ENCODE measurements around the gene PRUNE2. TPM values are rescaled to one million over a fixed set of nuclear protein-coding genes. Genes with fewer than 3 reads are reported as not detected.

The PRUNE2 gene
- total and polyA plus RNA-seq, 2 of the 13 experiments (the other 11 are each of a cell fraction or from before 2014, with no cell fraction given): 0.02 TPM; not detected in 1

GRCh38 chr9:76608575-76609273 is 297.2 kb downstream of the PRUNE2 start:
- FAIRE-seq: no peak
- no peak for DNase-seq (ENCODE audit: low spot score)
- H3K9ac ChIP-seq (ENCODE audit: insufficient read depth, low read depth, low read length): no peak overlapping the region
- no peak overlapping the region for H2AFZ ChIP-seq (ENCODE audit: low read length)
- ATAC-seq: no peak
- no peaks in the 10 kb centered on the region for H3K79me2 ChIP-seq (ENCODE audit: insufficient read depth, low read length)
- intact Hi-C loops (cut with micrococcal nuclease; ENCODE audit: unreplicated experiment): no loop called here
- H3K4me1 ChIP-seq (ENCODE audit: insufficient read depth, low read length): no peaks in the 10 kb centered on the region; the same call in 1 of the 2 replicates
- H3K4me2 ChIP-seq (ENCODE audit: low read depth, low read length): no peak overlapping the region
- ChIA-PET POLR2A (no interaction called here), CTCF (ENCODE audit: low intra/inter-chr PET ratio, low total read pairs) (no interaction called here)
- no peaks in the 10 kb centered on the region for H3K9me3 ChIP-seq (ENCODE audit: low read length)
- no peak overlapping the region for H3K27ac ChIP-seq (ENCODE audit: extremely low read length, insufficient read depth, low read length)
- 42% methylated on average over 4 of the region's 4 CpGs for WGBS (ENCODE audit: low lambda C conversion rate)
- BruUV-seq (replicated peaks): no TSS peak
- H4K20me1 ChIP-seq (ENCODE audit: insufficient read depth, low read length): no peaks in the 10 kb centered on the region
- 0 out of 5 replicates have a peak, but pooled peaks cover 0 to 1% of the 10 kb centered on the region in 2 experiments for H3K27me3 ChIP-seq (ENCODE audit: control insufficient read depth in 1 of 2, insufficient read depth in 2 of 2, low read length in 2 of 2)
- TF ChIP-seq UBTF (CRISPR knock-in tag; IDR thresholded peaks at IDR 0.05): no peak
- no peak for TF ChIP-seq ZNF788 (CRISPR knock-in tag; IDR thresholded peaks at IDR 0.05; ENCODE audit: borderline replicate concordance)
- no peak for TF ChIP-seq ATF3 (CRISPR knock-in tag; IDR thresholded peaks at IDR 0.05)
- TF ChIP-seq MAFK (conservative IDR thresholded peaks at IDR 0.05 in 1 of 2, IDR thresholded peaks at IDR 0.05 in 1 of 2; ENCODE audit: low read length in 2 of 2): peak in 1 of 2 experiments; percentile 62; a peak in 2 of 4 replicates
- TF ChIP-seq ZBTB38 (CRISPR knock-in tag; IDR thresholded peaks at IDR 0.05): no peak
- TF ChIP-seq DNMT3B (CRISPR knock-in tag; conservative IDR thresholded peaks at IDR 0.05): no peak
- no peak for TF ChIP-seq HOMEZ (CRISPR knock-in tag; IDR thresholded peaks at IDR 0.05; ENCODE audit: low read depth)
- no peak for TF ChIP-seq SPEN (CRISPR knock-in tag; IDR thresholded peaks at IDR 0.05; ENCODE audit: low read depth)
- TF ChIP-seq NFKB2 (CRISPR knock-in tag; IDR thresholded peaks at IDR 0.05; ENCODE audit: borderline replicate concordance): no peak
- no peak for TF ChIP-seq ZXDC (CRISPR knock-in tag; IDR thresholded peaks at IDR 0.05)
- 0 out of 2 replicates have a peak, but pooled peaks have one; percentile 37 for TF ChIP-seq MAFF (IDR thresholded peaks at IDR 0.05; ENCODE audit: low read depth, low read length)
- no peak for TF ChIP-seq ZNF564 (CRISPR knock-in tag; IDR thresholded peaks at IDR 0.05)
- TF ChIP-seq SRF (IDR thresholded peaks at IDR 0.05; ENCODE audit: low read depth, low read length): no peak
- no peak for TF ChIP-seq MBNL3 (CRISPR knock-in tag; conservative IDR thresholded peaks at IDR 0.05)
- H3K4me3 ChIP-seq (replicated peaks in 1 of 3; ENCODE audit: insufficient read depth in 1 of 3, low read depth in 2 of 3, low read length in 3 of 3): no peak overlapping the region
- H3K36me3 ChIP-seq (replicated peaks in 1 of 2; ENCODE audit: control insufficient read depth in 1 of 2, insufficient read depth in 2 of 2, low read length in 2 of 2): no peaks in the 10 kb centered on the region
- in situ Hi-C loops (cut with HindIII; ENCODE audit: extremely low pct_ligation_motif_present, low pct_unique_long_range_greater_than_20kb): no loop called here

Data from HepG2 (cell line).